Neuron (in vitro differentiated cells): Measurements from ENCODE around the gene PLAAT5.

ENCODE experiments used
- H2AFZ ChIP-seq: one replicate; pipeline ENCODE4 v1.6.1; 2013; ENCODE audit warnings: low read depth, mild to moderate bottlenecking, inconsistent platforms, low read length, moderate library complexity
- H3K27me3 ChIP-seq: one replicate; pipeline ENCODE4 v1.6.1; 2013; ENCODE audit warnings: low read length; ENCODE audit not compliant: insufficient read depth
- H3K36me3 ChIP-seq: one replicate; pipeline ENCODE4 v1.6.1; 2013; ENCODE audit warnings: low read length; ENCODE audit not compliant: insufficient read depth
- H3K4me1 ChIP-seq: one replicate; pipeline ENCODE4 v1.6.1; 2013; ENCODE audit warnings: low read length; ENCODE audit not compliant: insufficient read depth
- H3K4me3 ChIP-seq: 2 replicates; pipeline ENCODE4 v1.5.1; 2013; ENCODE audit warnings: mild to moderate bottlenecking, low read length, moderate library complexity
- H3K9me3 ChIP-seq: one replicate; pipeline ENCODE4 v1.6.1; 2013; ENCODE audit warnings: low read length

Gene PLAAT5

GRCh38 chr11:63508009-63508408, 17.0 kb upstream of the PLAAT5 start:
- no peak overlapping the region for H2AFZ ChIP-seq
- no peak overlapping the region for H3K4me3 ChIP-seq
- no peaks in the 10 kb centered on the region for H3K9me3 ChIP-seq
- H3K27me3 ChIP-seq = peaks cover 23% of the 10 kb centered on the region
- H3K36me3 ChIP-seq = no peaks in the 10 kb centered on the region
- peaks cover 4% of the 10 kb centered on the region for H3K4me1 ChIP-seq

GRCh38 chr11:63507511-63507910, 16.5 kb upstream of the PLAAT5 start:
- Histone ChIP-seq H3K4me1 (peaks cover 4% of the 10 kb centered on the region), H3K27me3 (peaks cover 20% of the 10 kb centered on the region), H3K4me3 (no peak overlapping the region), H3K9me3 (no peaks in the 10 kb centered on the region), H3K36me3 (no peaks in the 10 kb centered on the region), H2AFZ (no peak overlapping the region)

GRCh38 chr11:63506876-63507275, 15.9 kb upstream of the PLAAT5 start:
- Histone ChIP-seq H3K27me3 (peaks cover 16% of the 10 kb centered on the region), H3K36me3 (no peaks in the 10 kb centered on the region), H2AFZ (no peak overlapping the region), H3K4me1 (peaks cover 4% of the 10 kb centered on the region), H3K4me3 (no peak overlapping the region), H3K9me3 (no peaks in the 10 kb centered on the region)

- H3K9me3 ChIP-seq = no peaks in the 10 kb centered on the region
- no peaks in the 10 kb centered on the region for H3K36me3 ChIP-seq
- H3K4me3 ChIP-seq = no peak within 1 kb of the TSS
- peaks cover 8% of the 10 kb centered on the region for H3K27me3 ChIP-seq
- peaks cover 4% of the 10 kb centered on the region for H3K4me1 ChIP-seq
- no peak within 1 kb of the TSS for H2AFZ ChIP-seq
Measured at GRCh38 chr11:63505857-63506528, 15.0 kb upstream of the PLAAT5 start, which contains the start of gene LGALS12. Gene LGALS12 (plus strand): TSS chr11:63506084. CDS start chr11:63506459, 375 bp downstream.

GRCh38 chr11:63504933-63505586, 14.1 kb upstream of the PLAAT5 start:
- Histone ChIP-seq H3K4me3 (no peak overlapping the region), H3K9me3 (peaks cover 6% of the 10 kb centered on the region), H2AFZ (no peak overlapping the region), H3K36me3 (no peaks in the 10 kb centered on the region), H3K27me3 (peaks cover under 1% of the 10 kb centered on the region), H3K4me1 (no peaks in the 10 kb centered on the region)

- no peak overlapping the region for H2AFZ ChIP-seq
- no peaks in the 10 kb centered on the region for H3K36me3 ChIP-seq
- H3K27me3 ChIP-seq = no peaks in the 10 kb centered on the region
- peaks cover 6% of the 10 kb centered on the region for H3K9me3 ChIP-seq
- H3K4me3 ChIP-seq = no peak overlapping the region
- H3K4me1 ChIP-seq = no peaks in the 10 kb centered on the region
Measured at GRCh38 chr11:63504054-63504453, 13.1 kb upstream of the PLAAT5 start.

- Histone ChIP-seq H2AFZ (no peak overlapping the region), H3K4me1 (no peaks in the 10 kb centered on the region), H3K36me3 (no peaks in the 10 kb centered on the region), H3K4me3 (no peak overlapping the region), H3K27me3 (no peaks in the 10 kb centered on the region), H3K9me3 (peaks cover 6% of the 10 kb centered on the region)
Measured at GRCh38 chr11:63503492-63503891, 12.5 kb upstream of the PLAAT5 start.

- H3K4me1 ChIP-seq = no peaks in the 10 kb centered on the region
- no peak overlapping the region for H3K4me3 ChIP-seq
- peaks cover 6% of the 10 kb centered on the region for H3K9me3 ChIP-seq
- H3K36me3 ChIP-seq = no peaks in the 10 kb centered on the region
- H3K27me3 ChIP-seq = no peaks in the 10 kb centered on the region
- no peak overlapping the region for H2AFZ ChIP-seq
Measured at GRCh38 chr11:63502252-63502820, 11.4 kb upstream of the PLAAT5 start.

GRCh38 chr11:63501236-63501635, 10.3 kb upstream of the PLAAT5 start:
- Histone ChIP-seq H3K4me3 (no peak overlapping the region), H3K36me3 (no peaks in the 10 kb centered on the region), H3K4me1 (no peaks in the 10 kb centered on the region), H2AFZ (no peak overlapping the region), H3K27me3 (no peaks in the 10 kb centered on the region), H3K9me3 (peaks cover 6% of the 10 kb centered on the region)

- Histone ChIP-seq H3K4me1 (no peaks in the 10 kb centered on the region), H3K9me3 (peaks cover 6% of the 10 kb centered on the region), H3K4me3 (no peak overlapping the region), H2AFZ (no peak overlapping the region), H3K27me3 (no peaks in the 10 kb centered on the region), H3K36me3 (no peaks in the 10 kb centered on the region)
Measured at GRCh38 chr11:63499874-63500273, 8.9 kb upstream of the PLAAT5 start.

- Histone ChIP-seq H3K36me3 (no peaks in the 10 kb centered on the region), H3K9me3 (peaks cover 3% of the 10 kb centered on the region), H3K4me3 (no peak overlapping the region), H3K4me1 (peaks cover 2% of the 10 kb centered on the region), H3K27me3 (peaks cover 27% of the 10 kb centered on the region), H2AFZ (no peak overlapping the region)
Measured at GRCh38 chr11:63494975-63495374, 4.0 kb upstream of the PLAAT5 start.

GRCh38 chr11:63493127-63493526, 2.2 kb upstream of the PLAAT5 start:
- H3K27me3 ChIP-seq = peaks cover 38% of the 10 kb centered on the region
- H3K36me3 ChIP-seq = no peaks in the 10 kb centered on the region
- no peak overlapping the region for H3K4me3 ChIP-seq
- H3K9me3 ChIP-seq = peaks cover 3% of the 10 kb centered on the region
- no peak overlapping the region for H2AFZ ChIP-seq
- peaks cover 2% of the 10 kb centered on the region for H3K4me1 ChIP-seq

- Histone ChIP-seq H2AFZ (no peak overlapping the region), H3K36me3 (no peaks in the 10 kb centered on the region), H3K4me1 (peaks cover 2% of the 10 kb centered on the region), H3K4me3 (no peak overlapping the region), H3K9me3 (peaks cover 3% of the 10 kb centered on the region), H3K27me3 (peaks cover 38% of the 10 kb centered on the region)
Measured at GRCh38 chr11:63492441-63492840, 1.5 kb upstream of the PLAAT5 start.
